SH-SY5Y (cell line): ENCODE measurements around the gene BANF2.

Source experiments
- GATA2 ChIP-seq: IDR thresholded peaks from 2 replicates; pipeline ENCODE4 v1.6.1; 2011; ENCODE audit warnings: mild to moderate bottlenecking, low read depth, low read length
- GATA3 ChIP-seq: IDR thresholded peaks from 2 replicates; pipeline ENCODE4 v1.6.1; 2011; ENCODE audit warnings: low read depth, mild to moderate bottlenecking, low read length, moderate library complexity

BANF2 gene

DNA sequence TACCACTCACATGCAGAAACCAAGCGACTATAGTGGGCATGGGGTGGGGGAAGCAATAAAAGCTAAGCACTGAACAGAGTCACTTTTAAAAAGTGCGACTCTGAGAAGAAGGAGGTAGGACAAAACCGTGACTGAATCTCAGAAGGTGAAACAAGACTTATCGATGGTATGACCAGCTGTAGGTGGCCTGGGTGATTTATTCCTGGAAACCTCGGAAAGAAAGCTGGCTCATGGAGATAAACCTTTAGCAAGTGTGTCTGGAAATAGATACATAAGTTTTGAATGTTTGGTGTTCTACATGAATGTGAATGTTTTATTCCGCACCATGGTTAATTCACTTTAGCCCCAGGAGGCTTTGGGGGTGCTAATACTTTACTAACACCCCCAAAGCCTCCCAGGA is 43.9 kb downstream of the BANF2 start:
- TF ChIP-seq GATA2, result no peak
- TF ChIP-seq GATA3, result no peak

DNA sequence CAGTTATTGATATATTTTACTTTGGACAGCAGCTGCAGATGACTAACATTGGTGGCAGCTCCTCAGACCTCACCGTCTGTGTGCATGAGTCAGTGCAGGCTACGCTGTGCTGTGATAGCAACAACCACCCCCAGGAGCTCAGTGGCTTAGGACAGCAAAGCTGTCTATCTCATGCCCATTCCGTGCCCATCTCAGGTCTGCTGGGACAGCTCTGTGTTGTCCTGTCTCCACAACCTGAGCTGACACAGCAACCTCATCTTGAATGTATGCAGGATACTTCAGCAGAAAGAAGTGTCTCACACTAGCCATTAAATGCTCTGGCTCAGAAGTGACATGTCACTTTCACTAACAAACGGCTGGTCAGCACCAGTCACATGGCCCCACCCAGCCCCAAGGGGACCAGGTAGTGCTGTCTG is 47.7 kb downstream of the BANF2 start:
- TF ChIP-seq GATA2, result no peak
- no peak for TF ChIP-seq GATA3

DNA sequence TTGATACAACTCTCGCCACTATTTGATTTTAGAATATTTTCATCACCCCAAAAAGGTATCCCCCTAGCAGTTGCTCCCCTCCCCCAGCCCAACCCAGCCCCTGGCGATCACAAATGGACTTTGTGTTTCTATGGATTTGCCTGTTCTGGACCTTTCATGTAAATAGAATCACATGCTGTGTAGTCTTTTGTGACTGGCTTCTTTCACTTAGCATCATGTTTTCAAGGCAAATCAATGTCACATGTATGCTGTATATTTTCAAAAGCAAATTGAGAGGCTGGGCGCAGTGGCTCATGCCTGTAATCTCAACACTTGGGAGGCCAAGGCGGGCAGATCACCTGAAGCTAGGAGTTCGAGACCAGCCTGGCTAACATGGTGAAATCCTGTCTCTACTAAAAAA is 48.5 kb downstream of the BANF2 start:
- TF ChIP-seq GATA2 (no peak), GATA3 (no peak)

DNA sequence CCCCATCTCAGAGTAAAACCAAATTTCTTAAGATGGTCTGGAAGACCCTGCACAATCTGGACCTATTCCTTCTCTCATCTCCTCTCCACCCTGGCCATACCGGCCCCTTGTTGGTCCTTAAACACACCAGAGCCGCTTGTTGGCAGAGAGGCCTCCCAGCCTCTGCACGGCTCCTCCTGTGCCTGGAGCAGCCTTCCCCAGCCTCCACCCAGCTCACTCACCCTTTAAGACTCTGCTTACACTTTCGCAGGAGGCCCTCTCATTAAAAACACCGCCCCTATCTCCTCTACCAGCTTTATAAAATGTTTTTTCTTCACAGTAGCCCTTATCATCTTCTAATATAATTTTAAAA is 49.8 kb downstream of the BANF2 start:
- TF ChIP-seq GATA2 (no peak), GATA3 (no peak)

DNA sequence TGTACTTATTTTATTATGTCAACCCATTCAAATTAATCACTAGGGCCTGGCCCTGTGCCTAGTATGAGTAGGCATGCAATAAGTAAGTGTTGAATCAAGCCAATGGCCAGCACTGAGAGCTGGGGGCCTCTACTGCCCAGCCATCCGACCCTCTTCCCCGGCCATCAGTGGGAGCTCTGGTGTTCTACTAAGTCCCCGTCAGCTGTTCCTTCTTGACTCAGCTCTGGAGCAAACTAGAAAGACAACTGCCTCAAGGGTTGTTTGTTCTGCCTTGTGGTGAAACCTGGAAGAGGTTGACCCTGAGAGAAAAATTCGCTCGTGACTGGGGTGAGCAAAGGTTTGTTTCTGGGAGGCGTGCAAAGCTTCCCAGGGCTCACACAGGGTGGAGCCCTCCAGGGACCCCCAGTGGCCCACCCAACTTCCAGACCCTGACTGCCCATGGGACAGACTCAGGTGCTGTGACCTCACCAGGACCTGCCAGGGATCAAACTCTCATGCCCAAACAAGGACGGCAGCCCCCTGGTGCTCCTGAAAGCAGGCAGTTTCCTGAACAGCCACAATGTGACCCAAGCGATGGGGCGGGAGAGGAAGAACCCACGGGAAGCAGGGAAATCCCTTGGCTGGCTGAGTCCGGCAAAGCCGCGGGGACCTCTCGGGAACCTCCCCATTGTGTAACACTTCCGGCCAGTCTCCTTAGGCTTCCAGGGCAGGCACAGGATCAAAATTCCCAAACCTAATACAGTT is 50.4 kb downstream of the BANF2 start:
- TF ChIP-seq GATA2 (no peak), GATA3 (no peak)

DNA sequence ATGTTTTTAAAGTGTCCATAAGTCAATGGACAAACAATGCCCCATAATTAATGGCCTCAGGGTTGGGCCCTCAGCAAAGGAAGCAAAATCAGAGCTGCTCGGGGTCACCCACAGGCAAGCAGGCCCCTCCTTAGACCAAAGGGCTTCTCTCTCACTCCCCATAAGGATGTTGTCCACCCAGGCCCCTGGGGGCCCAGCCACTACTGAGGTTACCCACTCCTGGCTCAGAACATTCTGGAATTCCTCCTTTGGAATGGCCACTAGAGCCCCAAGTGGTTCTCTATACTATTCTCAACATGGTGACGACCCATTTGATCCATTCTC is 50.9 kb downstream of the BANF2 start:
- no peak for TF ChIP-seq GATA2
- TF ChIP-seq GATA3, result no peak

DNA sequence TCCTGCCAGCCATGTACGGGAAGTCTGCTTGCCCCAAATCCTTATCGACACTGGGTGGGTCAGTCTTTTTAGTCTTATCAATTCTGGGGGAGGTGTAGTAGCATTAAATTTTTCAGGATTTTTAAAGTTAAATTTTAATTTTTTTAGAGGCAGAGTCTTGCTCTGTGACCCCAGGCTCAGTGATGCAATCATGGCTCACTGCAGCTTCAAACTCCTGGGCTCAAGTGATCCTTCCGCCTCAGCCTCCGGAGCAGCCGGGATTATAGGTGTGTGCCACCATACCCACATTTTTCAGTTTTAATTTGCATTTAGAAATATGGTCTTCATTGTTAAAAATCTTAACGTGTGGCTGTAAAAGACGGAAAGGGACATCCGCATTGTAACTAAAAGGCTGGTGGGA is 51.9 kb downstream of the BANF2 start:
- TF ChIP-seq GATA2, result no peak
- TF ChIP-seq GATA3, result no peak

DNA sequence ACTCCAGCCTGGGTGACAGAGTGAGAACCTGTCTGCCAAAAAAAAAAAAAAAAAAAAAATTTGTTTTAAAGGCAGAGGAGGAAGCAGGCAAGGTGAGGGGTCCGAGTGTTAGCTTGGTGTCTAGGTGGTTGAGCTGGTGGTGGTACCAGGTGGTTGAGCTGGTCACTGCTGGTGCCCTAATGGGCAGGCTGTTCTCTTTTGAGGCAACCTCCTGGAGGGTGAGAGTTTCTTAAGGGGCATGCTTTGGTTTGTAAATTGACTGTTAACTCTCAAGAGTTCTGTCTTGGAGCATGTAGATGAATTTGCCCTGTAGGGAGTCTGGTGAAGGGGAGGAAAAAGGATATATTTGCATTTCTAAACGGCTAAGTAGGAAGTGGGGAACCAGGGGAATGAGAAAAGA is 52.7 kb downstream of the BANF2 start:
- TF ChIP-seq GATA2, result no peak
- TF ChIP-seq GATA3, result no peak

DNA sequence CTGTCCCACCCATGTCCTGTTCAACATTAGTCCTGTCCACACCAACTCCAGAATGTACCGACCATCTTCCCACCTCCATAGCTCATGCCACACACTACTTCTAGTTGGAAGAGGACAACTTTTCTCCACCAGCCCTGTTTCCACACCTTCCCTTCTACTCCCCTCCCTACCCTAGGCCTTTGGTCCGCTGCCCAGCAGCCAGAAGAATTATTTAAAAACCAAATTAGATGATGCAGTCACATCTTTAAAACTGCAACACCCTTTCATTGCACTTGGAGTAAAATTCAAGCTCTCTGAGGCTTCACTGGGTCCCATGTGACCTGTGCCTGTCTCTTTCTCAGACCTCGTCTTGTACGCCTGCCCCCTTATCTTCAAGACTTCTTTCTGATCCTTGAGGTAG is 53.8 kb downstream of the BANF2 start:
- TF ChIP-seq GATA2 (no peak), GATA3 (no peak)

DNA sequence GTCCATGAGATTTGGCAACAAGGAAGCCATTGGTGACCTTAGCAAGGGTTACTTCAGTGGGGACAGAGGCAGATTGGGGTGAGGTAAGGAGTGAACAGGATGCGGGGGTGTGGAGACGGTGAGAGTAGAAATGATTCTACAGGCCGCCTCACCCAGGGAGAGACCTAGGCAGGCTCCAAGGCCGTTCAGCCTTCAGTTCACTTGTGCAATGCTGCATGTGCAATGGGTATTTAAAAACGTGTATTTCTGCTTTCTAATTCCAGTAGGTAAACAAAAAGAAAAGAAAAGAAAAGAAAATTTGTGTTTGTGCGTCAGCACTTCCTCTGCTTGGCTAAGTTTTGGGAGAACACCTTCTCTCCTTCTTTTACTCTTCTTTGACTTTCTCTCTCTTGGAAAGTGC is 56.8 kb downstream of the BANF2 start:
- TF ChIP-seq GATA3 (no peak), GATA2 (no peak)

DNA sequence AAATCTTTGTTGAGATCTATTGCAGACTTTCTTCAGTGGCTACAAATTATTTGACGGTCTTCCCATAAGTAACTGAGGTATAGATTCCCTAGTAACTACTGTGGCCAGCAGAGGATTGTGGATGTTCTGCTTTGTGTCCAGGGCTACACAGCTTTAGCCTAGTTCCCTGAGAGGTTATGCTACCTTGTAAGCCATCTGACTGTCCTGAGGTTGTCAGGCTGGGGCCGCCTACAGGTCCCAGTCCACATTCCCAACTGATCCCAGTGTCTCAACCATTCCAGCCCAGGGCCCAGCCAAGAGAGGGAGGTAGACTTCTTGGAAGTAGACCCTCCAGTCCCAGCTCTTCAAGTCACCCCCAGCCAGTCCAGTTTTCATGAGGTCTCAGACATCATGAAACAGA is 57.7 kb downstream of the BANF2 start:
- no peak for TF ChIP-seq GATA2
- TF ChIP-seq GATA3, result no peak

DNA sequence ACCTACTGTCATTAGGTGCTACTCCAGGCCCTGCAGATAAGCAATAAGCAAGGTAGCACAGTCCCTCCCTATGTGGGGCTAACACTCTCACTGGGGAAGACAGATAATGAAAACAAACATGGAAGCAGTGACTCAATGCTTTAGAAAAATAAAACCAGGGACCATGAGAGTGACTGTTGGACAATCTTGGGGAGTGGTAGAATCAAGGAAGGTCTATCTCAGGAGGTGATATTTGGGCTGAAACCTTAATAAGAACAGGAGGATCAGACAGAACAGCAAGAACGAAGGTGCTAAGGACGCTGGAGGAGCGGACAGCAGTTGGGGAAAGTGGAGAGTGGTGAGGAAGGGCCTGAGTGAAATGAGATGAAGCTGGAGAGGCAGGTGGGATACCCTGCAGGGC is 58.2 kb downstream of the BANF2 start:
- TF ChIP-seq GATA3 (no peak), GATA2 (no peak)

DNA sequence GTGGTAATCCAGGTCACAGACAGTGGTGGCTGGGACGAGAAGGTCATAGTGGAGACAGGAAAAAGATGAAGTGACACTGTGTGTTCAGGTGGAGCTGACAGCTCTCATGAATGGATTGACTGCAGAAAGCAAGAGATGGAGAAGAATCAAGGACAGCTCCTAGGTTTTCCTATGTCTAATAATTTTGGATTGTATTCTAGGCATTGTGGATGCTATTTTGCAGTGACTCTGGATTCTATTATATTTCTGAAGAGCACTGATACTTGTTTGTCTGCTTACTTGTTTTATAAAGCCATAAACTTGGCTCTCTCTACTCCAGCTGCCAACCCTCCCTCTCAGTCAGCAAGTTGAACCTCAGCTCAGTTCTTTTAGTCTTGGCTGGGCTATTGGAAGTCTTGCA is 58.7 kb downstream of the BANF2 start:
- TF ChIP-seq GATA2 (no peak), GATA3 (no peak)

DNA sequence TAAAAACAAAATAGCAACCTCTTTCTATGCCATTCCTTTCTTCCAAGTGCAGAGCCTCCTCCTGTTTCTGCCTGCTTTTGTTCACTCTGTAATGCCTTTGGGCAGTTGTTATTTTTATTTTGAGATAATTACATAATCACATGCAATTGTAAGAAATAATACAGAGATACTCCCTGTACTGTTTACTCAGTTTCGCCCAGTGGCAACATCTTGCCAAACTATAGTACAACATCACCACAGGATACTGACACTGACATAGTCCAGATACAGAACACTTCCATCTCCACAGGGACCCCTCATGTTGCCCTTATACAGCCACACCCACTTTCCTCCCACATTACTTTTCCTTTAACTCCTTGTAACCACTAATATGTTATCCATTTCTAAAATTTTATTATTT is 59.7 kb downstream of the BANF2 start:
- no peak for TF ChIP-seq GATA3
- TF ChIP-seq GATA2, result no peak

DNA sequence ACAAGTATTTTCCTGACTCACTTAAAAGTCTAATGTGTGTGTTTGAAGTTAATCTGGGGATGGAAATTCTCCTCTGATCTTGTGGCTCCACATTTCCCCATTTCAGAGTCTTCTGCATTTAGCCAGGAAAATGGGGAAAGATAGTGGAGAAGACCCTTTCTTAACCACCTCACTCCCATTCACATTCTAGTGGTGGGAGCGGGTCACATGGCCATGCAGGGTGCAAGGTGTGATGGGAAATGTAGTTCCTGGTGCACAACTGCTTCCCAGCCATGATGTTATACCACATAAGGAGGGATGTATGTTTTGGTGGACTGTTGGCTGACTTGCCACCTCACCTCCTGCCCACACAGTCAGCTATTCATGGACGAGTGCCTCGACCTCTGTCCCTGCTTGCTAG is 61.8 kb downstream of the BANF2 start:
- no peak for TF ChIP-seq GATA2
- no peak for TF ChIP-seq GATA3

DNA sequence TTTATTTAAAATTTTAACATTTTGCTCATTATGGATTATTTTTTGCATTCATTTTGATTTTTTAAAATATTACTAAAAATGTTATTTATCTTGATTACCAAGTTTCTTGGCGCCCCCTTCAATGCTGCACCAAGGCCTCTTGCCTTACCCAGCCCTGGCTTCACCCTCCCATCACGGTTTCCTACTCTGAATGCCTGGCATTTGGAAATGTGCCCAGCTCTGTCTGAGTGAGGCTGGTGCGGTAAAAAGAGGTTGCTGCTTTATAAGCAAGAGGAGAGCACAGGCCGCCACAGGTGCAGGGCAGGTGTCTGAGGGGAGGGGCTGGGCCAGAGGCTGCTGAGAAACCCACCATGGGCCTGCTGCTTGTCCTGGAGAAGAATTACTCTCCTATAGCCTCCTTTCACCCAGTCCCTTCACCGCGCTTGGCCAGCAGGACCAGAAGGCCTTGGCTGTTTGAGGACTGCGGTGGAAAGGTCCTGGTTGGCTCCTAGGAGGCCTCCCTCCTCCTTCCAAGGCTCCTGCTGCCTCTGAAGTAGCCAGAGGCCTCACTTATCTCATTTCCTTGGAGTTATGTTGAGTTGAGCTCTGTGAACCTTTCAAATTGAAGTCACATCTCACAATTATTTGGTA is 62.6 kb downstream of the BANF2 start:
- TF ChIP-seq GATA2, result no peak
- TF ChIP-seq GATA3, result no peak
